Measurements from ENCODE around the gene LYZL2.
A peak's percentile ranks its signal among the peaks of the same experiment; 100 is the strongest.
"Not testable (repeated sequence)": the region's sequence is repeated elsewhere in the genome, so short reads cannot be mapped to it uniquely, and the experiment has no call there.

The LYZL2 gene

DNA sequence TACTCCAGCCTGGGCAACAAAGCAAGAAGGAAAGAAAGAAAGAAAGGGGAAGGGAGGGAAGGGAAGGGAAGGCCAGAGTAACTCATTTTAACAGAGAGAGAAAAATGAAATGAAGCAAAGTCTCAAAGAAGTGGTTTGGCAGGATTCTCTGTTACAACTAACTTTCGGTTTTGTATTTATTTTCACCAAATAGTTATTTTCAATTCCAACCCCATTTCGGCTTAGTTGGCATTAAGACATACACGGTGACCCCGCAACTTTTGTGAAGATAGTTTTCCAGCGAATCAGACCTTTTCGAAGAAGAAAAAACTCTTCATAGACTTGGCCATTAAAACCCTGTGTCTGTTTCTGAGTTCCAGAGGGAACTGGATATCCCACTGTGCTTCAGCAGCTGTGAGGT lies 45.2 kb upstream of the LYZL2 start:
- no peak overlapping the region for H3K27ac ChIP-seq (replicated peaks; ENCODE audit: low read length)
- peaks cover 0 to 4% of the 10 kb centered on the region in 2 donors for H3K9me3 ChIP-seq (replicated peaks in 1 of 2; ENCODE audit: control insufficient read depth in 2 of 2, insufficient read depth in 1 of 2, low read depth in 1 of 2, low read length in 2 of 2)
- H2BK120ac ChIP-seq (ENCODE audit: low read depth, low read length) = no peak overlapping the region
- H3K27me3 ChIP-seq (ENCODE audit: control insufficient read depth in 3 of 3, insufficient read depth in 3 of 3, low read depth in 1 of 3, low read length in 3 of 3) = no peaks in the 10 kb centered on the region
- no peak overlapping the region for H4K8ac ChIP-seq (ENCODE audit: low read depth, low read length)
- H2AK5ac ChIP-seq (ENCODE audit: low read depth, low read length) = no peak overlapping the region
- no peak overlapping the region for H3K4ac ChIP-seq (ENCODE audit: low read length)
- H3K36me3 ChIP-seq (replicated peaks in 1 of 2; ENCODE audit: control insufficient read depth in 2 of 2, insufficient read depth in 2 of 2, low read length in 2 of 2) = no peaks in the 10 kb centered on the region
- H2AFZ ChIP-seq (ENCODE audit: low read length) = no peak overlapping the region
- H3K79me1 ChIP-seq (ENCODE audit: low read depth, low read length) = no peaks in the 10 kb centered on the region
- no peak for DNase-seq (ENCODE audit: low spot score)
- no peak overlapping the region for H3K23ac ChIP-seq (ENCODE audit: low read depth, low read length, poor library complexity)
- H2BK5ac ChIP-seq (ENCODE audit: low read length) = no peak overlapping the region
- H4K91ac ChIP-seq (ENCODE audit: low read depth, low read length, poor library complexity) = no peak overlapping the region
- no peak overlapping the region for H3K18ac ChIP-seq (ENCODE audit: low read length)
- no peak overlapping the region for H3K4me3 ChIP-seq (ENCODE audit: low read length in 2 of 2)
- H2BK12ac ChIP-seq (ENCODE audit: low read length) = no peak overlapping the region
- no CpG with 5 or more reads among the region's 6 CpGs for WGBS, 2 donors (ENCODE audit: extremely low coverage in 2 of 2, insufficient read length in 2 of 2, insufficient replicate concordance in 1 of 2)
- no peak overlapping the region for H3K14ac ChIP-seq (ENCODE audit: low read length)
- H3K4me2 ChIP-seq (ENCODE audit: insufficient read depth, low read length, poor library complexity, severe bottlenecking) = no peak overlapping the region
- H3K9ac ChIP-seq (ENCODE audit: low read depth, low read length, poor library complexity) = no peak overlapping the region
- no peak overlapping the region for H2BK15ac ChIP-seq (ENCODE audit: low read length)
- H3K4me1 ChIP-seq (ENCODE audit: control insufficient read depth in 2 of 2, insufficient read depth in 1 of 2, low read depth in 1 of 2, low read length in 2 of 2) = peaks cover 0 to 2% of the 10 kb centered on the region in 2 donors

- not testable (repeated sequence) for H2AFZ ChIP-seq (ENCODE audit: low read length); H3K27me3 ChIP-seq (ENCODE audit: control insufficient read depth in 3 of 3, insufficient read depth in 3 of 3, low read depth in 1 of 3, low read length in 3 of 3); H3K27ac ChIP-seq (replicated peaks; ENCODE audit: low read length); H2AK5ac ChIP-seq (ENCODE audit: low read depth, low read length); H3K4me2 ChIP-seq (ENCODE audit: insufficient read depth, low read length, poor library complexity, severe bottlenecking); H3K23ac ChIP-seq (ENCODE audit: low read depth, low read length, poor library complexity); H3K9ac ChIP-seq (ENCODE audit: low read depth, low read length, poor library complexity); H2BK120ac ChIP-seq (ENCODE audit: low read depth, low read length); H3K36me3 ChIP-seq (replicated peaks in 1 of 2; ENCODE audit: control insufficient read depth in 2 of 2, insufficient read depth in 2 of 2, low read length in 2 of 2); H3K18ac ChIP-seq (ENCODE audit: low read length); DNase-seq (ENCODE audit: low spot score); H2BK12ac ChIP-seq (ENCODE audit: low read length); H2BK5ac ChIP-seq (ENCODE audit: low read length); H3K4me1 ChIP-seq (ENCODE audit: control insufficient read depth in 2 of 2, insufficient read depth in 1 of 2, low read depth in 1 of 2, low read length in 2 of 2); H3K4me3 ChIP-seq (ENCODE audit: low read length in 2 of 2); H3K9me3 ChIP-seq (replicated peaks in 1 of 2; ENCODE audit: control insufficient read depth in 2 of 2, insufficient read depth in 1 of 2, low read depth in 1 of 2, low read length in 2 of 2); H3K4ac ChIP-seq (ENCODE audit: low read length); H4K91ac ChIP-seq (ENCODE audit: low read depth, low read length, poor library complexity); H3K14ac ChIP-seq (ENCODE audit: low read length); H4K8ac ChIP-seq (ENCODE audit: low read depth, low read length); H3K79me1 ChIP-seq (ENCODE audit: low read depth, low read length); H2BK15ac ChIP-seq (ENCODE audit: low read length)
- no CpG with 5 or more reads among the region's 13 CpGs for WGBS, 2 donors (ENCODE audit: extremely low coverage in 2 of 2, insufficient read length in 2 of 2, insufficient replicate concordance in 1 of 2)
Observed at GRCh38 chr10:30673262-30673661, 43.7 kb upstream of the LYZL2 start.

- not testable (repeated sequence) for H3K79me1 ChIP-seq (ENCODE audit: low read depth, low read length); H2BK15ac ChIP-seq (ENCODE audit: low read length); H4K91ac ChIP-seq (ENCODE audit: low read depth, low read length, poor library complexity); H2AK5ac ChIP-seq (ENCODE audit: low read depth, low read length); H2BK120ac ChIP-seq (ENCODE audit: low read depth, low read length); H3K4me3 ChIP-seq (ENCODE audit: low read length in 2 of 2); H3K9ac ChIP-seq (ENCODE audit: low read depth, low read length, poor library complexity); H3K14ac ChIP-seq (ENCODE audit: low read length); H3K36me3 ChIP-seq (replicated peaks in 1 of 2; ENCODE audit: control insufficient read depth in 2 of 2, insufficient read depth in 2 of 2, low read length in 2 of 2); H2BK12ac ChIP-seq (ENCODE audit: low read length); H3K27ac ChIP-seq (replicated peaks; ENCODE audit: low read length); H2AFZ ChIP-seq (ENCODE audit: low read length); H3K4me2 ChIP-seq (ENCODE audit: insufficient read depth, low read length, poor library complexity, severe bottlenecking); H3K27me3 ChIP-seq (ENCODE audit: control insufficient read depth in 3 of 3, insufficient read depth in 3 of 3, low read depth in 1 of 3, low read length in 3 of 3); DNase-seq (ENCODE audit: low spot score); H3K4ac ChIP-seq (ENCODE audit: low read length); H3K9me3 ChIP-seq (replicated peaks in 1 of 2; ENCODE audit: control insufficient read depth in 2 of 2, insufficient read depth in 1 of 2, low read depth in 1 of 2, low read length in 2 of 2); H2BK5ac ChIP-seq (ENCODE audit: low read length); H3K4me1 ChIP-seq (ENCODE audit: control insufficient read depth in 2 of 2, insufficient read depth in 1 of 2, low read depth in 1 of 2, low read length in 2 of 2); H3K18ac ChIP-seq (ENCODE audit: low read length); H4K8ac ChIP-seq (ENCODE audit: low read depth, low read length); H3K23ac ChIP-seq (ENCODE audit: low read depth, low read length, poor library complexity)
- WGBS, 2 donors (ENCODE audit: extremely low coverage in 2 of 2, insufficient read length in 2 of 2, insufficient replicate concordance in 1 of 2) = no CpG with 5 or more reads among the region's 4 CpGs
Observed at GRCh38 chr10:30672338-30672737, 42.8 kb upstream of the LYZL2 start.

DNA sequence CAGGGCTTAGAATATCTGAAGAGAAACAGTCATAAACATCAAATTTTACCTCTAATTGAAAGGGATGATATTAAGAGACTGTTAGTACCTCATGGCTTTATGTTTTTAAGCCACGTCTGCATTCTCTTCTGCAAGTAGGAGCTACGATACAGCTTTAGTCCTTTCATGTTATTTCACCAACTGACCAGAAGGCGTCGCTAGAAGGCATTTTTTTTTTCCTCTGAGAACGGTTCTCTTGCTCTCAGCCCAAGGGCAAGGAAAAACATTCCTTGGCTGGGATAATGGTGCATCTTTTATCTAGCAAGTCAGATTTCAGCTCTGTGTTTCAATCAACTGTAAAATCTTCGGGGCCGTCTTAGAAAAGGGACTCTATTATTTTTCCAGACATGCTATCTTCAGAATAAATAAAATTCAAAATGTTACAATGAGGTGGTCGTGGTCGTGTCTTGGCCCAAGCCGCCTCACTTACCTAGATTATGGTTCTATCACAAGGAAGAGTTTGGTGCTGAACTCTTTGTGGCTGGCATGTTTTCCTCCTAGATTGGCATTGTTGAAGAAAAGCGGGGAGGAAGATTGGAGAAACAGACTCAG lies 41.6 kb upstream of the LYZL2 start:
- H2BK5ac ChIP-seq (ENCODE audit: low read length) = no peak overlapping the region
- no peak overlapping the region for H3K4me2 ChIP-seq (ENCODE audit: insufficient read depth, low read length, poor library complexity, severe bottlenecking)
- no peak overlapping the region for H3K4ac ChIP-seq (ENCODE audit: low read length)
- H2AFZ ChIP-seq (ENCODE audit: low read length) = peak overlapping the region; percentile 49
- whole genome bisulfite sequencing, 2 donors (ENCODE audit: extremely low coverage in 2 of 2, insufficient read length in 2 of 2, insufficient replicate concordance in 1 of 2) = no CpG with 5 or more reads among the region's 11 CpGs
- H4K91ac ChIP-seq (ENCODE audit: low read depth, low read length, poor library complexity) = no peak overlapping the region
- H3K4me3 ChIP-seq (ENCODE audit: low read length in 2 of 2) = no peak overlapping the region
- H2BK15ac ChIP-seq (ENCODE audit: low read length) = no peak overlapping the region
- H3K36me3 ChIP-seq (replicated peaks in 1 of 2; ENCODE audit: control insufficient read depth in 2 of 2, insufficient read depth in 2 of 2, low read length in 2 of 2) = no peaks in the 10 kb centered on the region
- H3K9me3 ChIP-seq (replicated peaks in 1 of 2; ENCODE audit: control insufficient read depth in 2 of 2, insufficient read depth in 1 of 2, low read depth in 1 of 2, low read length in 2 of 2) = no peaks in the 10 kb centered on the region
- H3K79me1 ChIP-seq (ENCODE audit: low read depth, low read length) = no peaks in the 10 kb centered on the region
- no peak overlapping the region for H3K23ac ChIP-seq (ENCODE audit: low read depth, low read length, poor library complexity)
- H3K18ac ChIP-seq (ENCODE audit: low read length) = no peak overlapping the region
- H3K14ac ChIP-seq (ENCODE audit: low read length) = no peak overlapping the region
- no peak overlapping the region for H3K27ac ChIP-seq (replicated peaks; ENCODE audit: low read length)
- H3K27me3 ChIP-seq (ENCODE audit: control insufficient read depth in 3 of 3, insufficient read depth in 3 of 3, low read depth in 1 of 3, low read length in 3 of 3) = no peaks in the 10 kb centered on the region
- no peak overlapping the region for H2BK120ac ChIP-seq (ENCODE audit: low read depth, low read length)
- H2BK12ac ChIP-seq (ENCODE audit: low read length) = no peak overlapping the region
- no peak overlapping the region for H3K9ac ChIP-seq (ENCODE audit: low read depth, low read length, poor library complexity)
- peak; percentile 76 for DNase-seq (ENCODE audit: low spot score)
- H2AK5ac ChIP-seq (ENCODE audit: low read depth, low read length) = no peak overlapping the region
- H4K8ac ChIP-seq (ENCODE audit: low read depth, low read length) = no peak overlapping the region
- peaks cover 3 to 5% of the 10 kb centered on the region in 2 donors for H3K4me1 ChIP-seq (ENCODE audit: control insufficient read depth in 2 of 2, insufficient read depth in 1 of 2, low read depth in 1 of 2, low read length in 2 of 2)
